22Rv1 (cell line): ENCODE data around the gene TLCD3B.
A peak's percentile ranks its signal among the peaks of the same experiment; 100 is the strongest.

Experiments used
- H3K27ac ChIP-seq: fragments of 450-650 bp; 2 replicates; pipeline ENCODE4 v1.5.1; 2017
- CTCF ChIP-seq: fragments of 450-650 bp; IDR thresholded peaks from 2 replicates; pipeline ENCODE4 v1.5.1; 2017; ENCODE audit warnings: mild to moderate bottlenecking
- ZFX ChIP-seq: fragments of 450-650 bp; IDR thresholded peaks from 2 replicates; pipeline ENCODE4 v1.6.1; 2017; ENCODE audit warnings: antibody characterized with exemption, borderline replicate concordance

TLCD3B gene

GRCh38 chr16:29992344-29992967 is 38.6 kb downstream of the TLCD3B start:
- no peak for TF ChIP-seq CTCF
- TF ChIP-seq ZFX, result no peak
- peak overlapping the region; percentile 99 for H3K27ac ChIP-seq

GRCh38 chr16:29991571-29991904 is 39.5 kb downstream of the TLCD3B start:
- TF ChIP-seq ZFX (no peak), CTCF (no peak)
- peak overlapping the region; percentile 99 for H3K27ac ChIP-seq

GRCh38 chr16:29990883-29991570 is 40.0 kb downstream of the TLCD3B start:
- H3K27ac ChIP-seq, result peak overlapping the region; percentile 99
- TF ChIP-seq ZFX (no peak), CTCF (no peak)

GRCh38 chr16:29990034-29990433 is 41.0 kb downstream of the TLCD3B start:
- TF ChIP-seq CTCF (no peak), ZFX (no peak)
- peak overlapping the region; percentile 99 for H3K27ac ChIP-seq

- H3K27ac ChIP-seq, result peak overlapping the region; percentile 99
- no peak for TF ChIP-seq ZFX
- no peak for TF ChIP-seq CTCF
These were observed 41.8 kb downstream of the TLCD3B start for GRCh38 chr16:29989111-29989858.

- TF ChIP-seq ZFX (no peak), CTCF (no peak)
These were observed 42.6 kb downstream of the TLCD3B start for GRCh38 chr16:29988346-29989075.

More at GRCh38 chr16:29988346-29989075, 42.6 kb downstream of the TLCD3B start:
- peak overlapping the region; percentile 99 for H3K27ac ChIP-seq
